Measurements from ENCODE around the gene CROCC. TPM values are rescaled to one million over a fixed set of nuclear protein-coding genes. Genes with fewer than 3 reads are reported as not detected.
"Not testable (repeated sequence)": the region's sequence is repeated elsewhere in the genome, so short reads cannot be mapped to it uniquely, and the experiment has no call there.

The CROCC gene
- total RNA-seq, 4 donors from 2014 or later = 8.0 to 34.5 (median 30.0) TPM

DNA sequence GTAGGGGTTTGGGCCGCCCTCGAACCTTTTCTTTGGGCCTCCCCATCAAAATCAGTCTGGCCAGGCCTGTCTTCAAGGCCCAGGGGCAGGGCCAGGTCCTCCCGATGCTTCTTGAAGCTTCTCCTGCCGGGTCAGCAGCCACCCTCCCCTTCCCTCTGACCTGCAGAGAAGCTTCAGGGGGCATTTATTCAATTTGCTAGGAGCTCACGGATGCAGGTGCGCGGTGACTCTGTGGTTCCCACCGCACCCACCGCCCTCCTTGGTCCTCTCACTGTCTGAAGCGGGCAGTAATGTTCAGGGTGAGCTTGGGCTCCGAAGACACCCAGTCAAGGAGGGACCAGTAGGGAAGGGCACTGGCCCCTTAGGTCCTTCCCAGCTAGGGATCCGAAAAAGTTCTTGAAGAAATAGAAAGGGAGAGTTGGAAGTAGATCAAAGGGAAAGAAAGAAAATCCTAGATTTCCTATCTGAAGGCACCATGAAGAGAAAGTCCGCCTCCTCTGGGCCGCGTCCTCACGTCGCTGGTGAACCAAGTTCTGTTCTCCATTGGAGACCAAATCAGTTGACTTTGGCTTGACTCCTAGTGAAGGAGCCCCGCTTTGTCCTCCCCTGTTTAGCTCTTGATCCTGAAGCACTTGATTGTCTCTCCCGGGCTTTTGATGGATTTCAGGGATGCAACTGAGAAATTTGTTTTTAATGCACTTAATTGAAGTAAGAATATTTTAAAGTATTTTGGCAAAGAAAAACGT is 34.7 kb upstream of the CROCC start:
- ATAC-seq = no peak
- H3K27ac ChIP-seq = no peak overlapping the region
- no peak overlapping the region for H3K4me3 ChIP-seq
- peaks cover 14% of the 10 kb centered on the region for H3K27me3 ChIP-seq
- 91 to 92% methylated on average over 18 to 19 of the region's 20 CpGs for WGBS, 2 donors (ENCODE audit: low coverage in 1 of 2)
- H3K4me1 ChIP-seq = peaks cover 0 to 20% (median 2%) of the 10 kb centered on the region in 3 donors
- no peaks in the 10 kb centered on the region for H3K9me3 ChIP-seq
- no peak for TF ChIP-seq POLR2A (IDR thresholded peaks at IDR 0.05)
- TF ChIP-seq EP300 (IDR thresholded peaks at IDR 0.05) = no peak
- TF ChIP-seq, protein P1, sequence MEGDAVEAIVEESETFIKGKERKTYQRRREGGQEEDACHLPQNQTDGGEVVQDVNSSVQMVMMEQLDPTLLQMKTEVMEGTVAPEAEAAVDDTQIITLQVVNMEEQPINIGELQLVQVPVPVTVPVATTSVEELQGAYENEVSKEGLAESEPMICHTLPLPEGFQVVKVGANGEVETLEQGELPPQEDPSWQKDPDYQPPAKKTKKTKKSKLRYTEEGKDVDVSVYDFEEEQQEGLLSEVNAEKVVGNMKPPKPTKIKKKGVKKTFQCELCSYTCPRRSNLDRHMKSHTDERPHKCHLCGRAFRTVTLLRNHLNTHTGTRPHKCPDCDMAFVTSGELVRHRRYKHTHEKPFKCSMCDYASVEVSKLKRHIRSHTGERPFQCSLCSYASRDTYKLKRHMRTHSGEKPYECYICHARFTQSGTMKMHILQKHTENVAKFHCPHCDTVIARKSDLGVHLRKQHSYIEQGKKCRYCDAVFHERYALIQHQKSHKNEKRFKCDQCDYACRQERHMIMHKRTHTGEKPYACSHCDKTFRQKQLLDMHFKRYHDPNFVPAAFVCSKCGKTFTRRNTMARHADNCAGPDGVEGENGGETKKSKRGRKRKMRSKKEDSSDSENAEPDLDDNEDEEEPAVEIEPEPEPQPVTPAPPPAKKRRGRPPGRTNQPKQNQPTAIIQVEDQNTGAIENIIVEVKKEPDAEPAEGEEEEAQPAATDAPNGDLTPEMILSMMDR (IDR thresholded peaks at IDR 0.05) = no peak
- TF ChIP-seq POLR2AphosphoS5 (IDR thresholded peaks at IDR 0.05) = no peak
- no peaks in the 10 kb centered on the region for H3K36me3 ChIP-seq

DNA sequence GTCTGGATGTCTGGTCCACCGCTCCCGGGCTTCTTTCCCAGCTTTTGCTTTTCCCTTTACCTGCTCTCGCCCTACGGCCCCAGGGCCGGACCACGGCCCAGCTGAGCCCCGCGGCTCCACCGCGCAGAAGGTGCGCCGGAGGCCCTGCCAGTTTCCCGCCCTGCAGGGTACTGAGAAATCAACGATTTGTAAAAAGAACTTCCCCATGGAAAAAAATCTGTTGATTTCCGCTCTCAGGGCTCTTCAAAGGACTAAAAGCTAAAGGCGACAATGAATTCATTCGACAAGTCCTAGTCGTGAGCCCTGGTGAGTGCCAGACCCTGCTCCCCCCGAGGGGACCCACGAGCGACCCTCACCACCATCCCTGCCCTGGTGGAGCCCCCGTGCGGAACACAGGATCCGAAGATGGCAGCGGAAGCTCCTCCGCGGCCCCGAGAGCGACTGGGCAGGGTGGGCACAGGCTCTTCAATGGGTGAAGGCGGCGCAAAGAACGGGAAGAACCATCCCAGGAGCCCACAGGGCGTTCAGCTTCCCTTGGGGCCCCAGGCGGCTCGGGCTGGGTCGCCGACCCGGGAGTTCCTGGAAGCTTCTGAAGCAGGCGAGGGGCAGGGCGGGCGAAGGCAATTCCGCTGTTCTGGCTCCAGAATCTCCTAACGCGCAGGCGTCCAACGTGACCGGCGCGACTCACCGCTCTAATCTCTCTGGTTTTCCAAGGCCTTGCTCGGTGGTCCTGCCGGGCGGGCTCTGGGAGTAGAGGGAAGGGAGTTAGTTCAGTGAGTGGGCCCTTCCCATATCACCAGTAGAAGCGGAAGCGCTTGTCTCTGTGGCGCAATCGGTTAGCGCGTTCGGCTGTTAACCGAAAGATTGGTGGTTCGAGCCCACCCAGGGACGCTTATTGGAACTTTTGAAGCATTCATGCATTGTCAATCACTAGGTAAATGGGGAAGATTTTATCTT is 32.6 kb upstream of the CROCC start:
- Histone ChIP-seq H3K27me3 (no peaks in the 10 kb centered on the region), H3K4me1 (peaks cover 0 to 20% (median 2%) of the 10 kb centered on the region in 3 donors), H3K4me3 (peak overlapping the region; percentile 41 to 58), H3K27ac (peak overlapping the region; percentile 48 to 91 (median 79)), H3K9me3 (no peaks in the 10 kb centered on the region), H3K36me3 (no peaks in the 10 kb centered on the region)
- peak; percentile 85 for ATAC-seq
- TF ChIP-seq POLR2AphosphoS5 (IDR thresholded peaks at IDR 0.05) (peak; percentile 5), POLR2A (IDR thresholded peaks at IDR 0.05) (peak; percentile 25 to 38), EP300 (IDR thresholded peaks at IDR 0.05) (no peak)
- TF ChIP-seq, protein P1 (IDR thresholded peaks at IDR 0.05) = peak in 2 of 4 experiments; percentile 5 to 62
- WGBS, 2 donors (ENCODE audit: low coverage in 1 of 2) = 21 to 43% methylated on average over 2 to 27 of the region's 63 CpGs

DNA sequence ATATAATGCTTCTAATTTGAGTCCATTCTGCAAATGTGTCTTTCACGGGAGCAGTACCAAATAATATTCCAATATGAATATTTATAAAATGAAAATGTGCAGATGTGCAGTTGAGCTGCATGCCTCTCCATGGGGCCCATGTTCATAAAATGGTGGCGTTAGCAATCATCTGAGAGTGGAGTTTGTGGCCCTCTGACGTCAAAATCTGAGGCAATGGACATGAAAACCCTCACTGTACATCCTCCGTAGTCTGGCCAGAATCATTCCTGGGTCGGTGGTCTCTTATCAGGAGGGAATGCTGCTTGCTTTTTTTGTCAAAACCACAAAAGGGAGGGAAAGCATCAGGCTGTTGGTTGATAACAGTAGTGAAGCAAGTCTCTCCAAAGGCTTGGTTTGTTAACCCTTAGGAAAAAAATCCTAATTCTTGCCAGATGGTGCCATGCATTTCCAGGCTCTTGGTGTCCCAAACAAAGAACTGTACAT is 31.2 kb upstream of the CROCC start:
- 64 to 84% methylated on average over 5 of the region's 5 CpGs for WGBS, 2 donors (ENCODE audit: low coverage in 1 of 2)
- H3K27ac ChIP-seq, ATAC-seq, H3K4me3 ChIP-seq, H3K9me3 ChIP-seq, H3K36me3 ChIP-seq, H3K27me3 ChIP-seq: not testable (repeated sequence)
- H3K4me1 ChIP-seq = peaks cover 0 to 24% (median 2%) of the 10 kb centered on the region in 3 donors

DNA sequence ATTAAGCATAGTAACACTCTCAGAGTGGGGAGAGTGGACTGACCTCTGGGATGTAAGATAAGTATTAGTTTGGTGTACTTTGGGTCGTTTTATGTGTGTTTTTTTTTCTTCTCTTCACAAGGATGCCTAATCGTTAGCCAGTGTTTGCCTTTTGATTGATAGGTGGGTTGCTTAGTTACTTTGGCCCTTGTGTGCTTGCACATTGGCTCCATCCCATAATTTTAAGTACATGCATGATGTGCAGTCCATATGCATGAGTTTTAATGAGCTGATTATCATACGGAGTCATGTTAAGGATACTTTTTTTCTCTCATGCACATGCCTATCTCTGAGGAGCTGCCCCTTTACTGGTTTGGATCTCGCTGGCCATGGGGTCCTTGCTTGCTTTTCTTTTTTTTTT is 30.7 kb upstream of the CROCC start:
- 49 to 67% methylated on average over 4 of the region's 4 CpGs for WGBS, 2 donors (ENCODE audit: low coverage in 1 of 2)

DNA sequence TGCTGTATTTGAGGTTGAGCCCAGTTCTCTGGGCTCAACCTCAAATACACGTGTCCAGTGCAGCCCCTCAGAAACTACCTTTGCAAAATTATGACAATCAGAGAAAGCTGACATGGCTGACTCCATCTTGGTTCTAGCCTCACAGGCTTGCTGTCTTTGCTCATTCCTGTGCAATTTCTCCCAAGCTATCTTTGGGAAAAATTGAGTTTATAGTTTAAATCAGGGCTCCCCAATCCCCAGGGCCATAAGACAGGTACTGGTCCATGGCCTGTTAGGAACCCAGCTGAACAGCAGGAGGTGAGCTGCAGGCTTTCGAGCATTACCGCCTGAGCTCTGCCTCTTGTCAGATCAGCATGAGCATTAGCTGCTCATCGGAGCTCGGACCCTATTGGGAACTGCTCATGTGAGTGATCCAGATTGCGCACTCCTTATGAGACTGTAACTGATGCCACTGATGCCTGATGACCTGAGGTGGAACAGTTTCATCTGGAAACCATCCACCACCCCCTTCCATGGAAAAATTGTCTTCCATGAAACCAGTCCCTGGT is 28.7 kb upstream of the CROCC start:
- peaks cover 0 to 35% (median 8%) of the 10 kb centered on the region in 3 donors for H3K4me1 ChIP-seq
- H3K27ac ChIP-seq, H3K9me3 ChIP-seq, H3K4me3 ChIP-seq, H3K27me3 ChIP-seq, ATAC-seq, H3K36me3 ChIP-seq: not testable (repeated sequence)
- WGBS, 2 donors (ENCODE audit: low coverage in 1 of 2) = 53 to 54% methylated on average over 1 to 2 of the region's 6 CpGs

More for the DNA sequence above, 30.7 kb upstream of the CROCC start:
- H3K27me3 ChIP-seq, ATAC-seq, H3K27ac ChIP-seq, H3K4me3 ChIP-seq, H3K9me3 ChIP-seq, H3K36me3 ChIP-seq: not testable (repeated sequence)
- H3K4me1 ChIP-seq = peaks cover 0 to 24% (median 2%) of the 10 kb centered on the region in 3 donors

DNA sequence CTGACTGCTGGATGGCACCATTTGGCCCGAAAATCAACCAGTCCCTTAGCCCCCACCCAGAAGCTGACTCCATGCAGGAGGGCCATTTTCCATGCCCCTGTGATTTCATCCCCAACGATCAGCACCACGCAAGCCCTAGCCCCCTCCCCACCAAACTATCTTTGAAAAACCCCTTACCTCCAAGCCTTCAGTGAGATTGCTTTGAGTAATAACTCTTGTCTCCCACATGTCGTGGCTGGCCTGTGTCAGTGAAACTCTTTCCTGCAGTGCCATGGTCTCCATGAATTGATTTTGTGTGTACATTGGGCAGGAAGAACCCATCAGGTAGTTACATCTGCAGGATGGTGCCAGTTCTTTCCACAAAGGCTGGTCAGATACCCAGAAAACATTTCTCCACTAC is 27.9 kb upstream of the CROCC start:
- not testable (repeated sequence) for H3K27me3 ChIP-seq, H3K9me3 ChIP-seq, H3K36me3 ChIP-seq, H3K4me3 ChIP-seq, ATAC-seq, H3K27ac ChIP-seq
- WGBS, 2 donors (ENCODE audit: low coverage in 1 of 2) = 76 to 85% methylated on average over 4 of the region's 4 CpGs
- H3K4me1 ChIP-seq = peaks cover 0 to 29% (median 8%) of the 10 kb centered on the region in 3 donors

DNA sequence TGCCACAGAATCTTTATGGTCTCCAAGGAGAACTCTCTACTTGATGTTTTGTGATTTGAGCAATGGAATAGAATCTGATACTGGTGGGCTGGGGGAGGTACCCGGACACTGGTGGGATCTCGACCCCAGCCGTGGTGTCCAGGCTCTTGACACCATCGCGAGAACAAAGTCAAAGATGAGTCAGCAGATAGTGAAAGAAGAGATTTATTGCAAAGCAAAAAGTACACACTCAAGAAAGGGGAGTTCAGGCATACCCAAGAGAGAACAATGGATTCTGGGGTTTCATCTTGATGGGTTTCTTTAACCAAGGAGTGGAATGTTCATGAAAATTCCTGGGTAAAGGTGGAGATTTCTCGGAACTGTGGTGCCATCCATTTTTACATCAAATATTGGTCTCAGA is 27.4 kb upstream of the CROCC start:
- Histone ChIP-seq H3K4me1 (peaks cover 0 to 24% (median 8%) of the 10 kb centered on the region in 3 donors), H3K27ac (peak overlapping the region in 1 of 4 donors; percentile 82)
- not testable (repeated sequence) for H3K4me3 ChIP-seq, ATAC-seq, H3K27me3 ChIP-seq, H3K9me3 ChIP-seq, H3K36me3 ChIP-seq
- WGBS, 2 donors (ENCODE audit: low coverage in 1 of 2) = 70 to 100% methylated on average over 2 to 6 of the region's 6 CpGs

DNA sequence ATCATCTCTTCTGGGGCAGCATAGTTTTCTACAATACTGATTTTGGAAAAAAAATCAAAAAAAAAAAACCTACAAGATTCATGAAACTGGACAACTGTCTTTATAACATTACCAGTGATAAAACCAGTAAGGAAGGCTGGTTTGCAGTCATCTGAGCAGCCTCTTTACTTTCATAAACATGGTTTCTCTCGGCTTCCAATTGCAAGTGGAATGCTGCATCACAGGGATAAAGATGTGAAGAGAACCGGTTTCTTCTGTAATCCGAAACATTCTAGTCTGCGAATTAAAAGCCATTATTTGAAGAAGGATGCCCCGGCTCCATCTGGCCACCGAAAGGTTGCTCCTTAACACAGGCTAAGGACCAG is 26.5 kb upstream of the CROCC start:
- H3K9me3 ChIP-seq, H3K36me3 ChIP-seq, H3K27me3 ChIP-seq, ATAC-seq: not testable (repeated sequence)
- peak overlapping the region; percentile 36 to 44 for H3K4me3 ChIP-seq
- H3K27ac ChIP-seq = peak overlapping the region; percentile 82 to 99 (median 92)
- 0 to 5% methylated on average over 4 of the region's 6 CpGs for WGBS, 2 donors (ENCODE audit: low coverage in 1 of 2)
- peaks cover 0 to 16% (median 5%) of the 10 kb centered on the region in 3 donors for H3K4me1 ChIP-seq

Data from gastroesophageal sphincter (tissue), 4 donors.